ENCODE measurements around the gene NDOR1. TPM values are rescaled to one million over a fixed set of nuclear protein-coding genes. Genes with fewer than 3 reads are reported as not detected.

NDOR1 gene
- total RNA-seq, 1 donor, result 7.9 TPM

Small RNAs within 50 kb of the gene (small RNA-seq; reads per million reads assigned to genes)
- not detected for gene MIR3621

Other genes starting within 250 kb of the NDOR1 start
- gene PTGDS, start 228.2 kb upstream of the NDOR1 start, total RNA-seq, result 0.76 and 2.0 TPM in 2 replicates
- not detected in 2 replicates for gene LCNL1, start 222.7 kb upstream of the NDOR1 start, total RNA-seq
- gene PAXX, start 213.3 kb upstream of the NDOR1 start, total RNA-seq, result 11.0 and 16.8 TPM in 2 replicates
- gene CLIC3, start 209.1 kb upstream of the NDOR1 start, total RNA-seq, result 328 and 397 TPM in 2 replicates
- gene ABCA2, start 177.5 kb upstream of the NDOR1 start, total RNA-seq, result 11.6 and 15.3 TPM in 2 replicates
- gene FUT7, start 173.6 kb upstream of the NDOR1 start, total RNA-seq, result not detected in 2 replicates
- under 0.01 and 0.22 TPM in 2 replicates for gene NPDC1, start 159.5 kb upstream of the NDOR1 start, total RNA-seq
- 0.11 TPM in 1 of 2 replicates, not detected in the other for gene ENTPD2, start 151.6 kb upstream of the NDOR1 start, total RNA-seq
- gene SAPCD2, start 135.1 kb upstream of the NDOR1 start, total RNA-seq, result 2.4 and 5.4 TPM in 2 replicates
- 12.6 and 15.5 TPM in 2 replicates for gene UAP1L1, start 128.2 kb upstream of the NDOR1 start, total RNA-seq
- 70.3 and 93.4 TPM in 2 replicates for gene MAN1B1, start 118.7 kb upstream of the NDOR1 start, total RNA-seq
- 52.1 and 108 TPM in 2 replicates for gene DPP7, start 91.0 kb upstream of the NDOR1 start, total RNA-seq
- gene GRIN1, start 66.5 kb upstream of the NDOR1 start, total RNA-seq, result under 0.01 TPM in 1 of 2 replicates, not detected in the other
- gene LRRC26, start 35.6 kb upstream of the NDOR1 start, total RNA-seq, result not detected in 2 replicates
- not detected in 2 replicates for gene TMEM210, start 33.6 kb upstream of the NDOR1 start, total RNA-seq
- gene ANAPC2, start 17.1 kb upstream of the NDOR1 start, total RNA-seq, result 28.3 and 48.3 TPM in 2 replicates
- 72.2 and 73.2 TPM in 2 replicates for gene SSNA1, start 17.0 kb upstream of the NDOR1 start, total RNA-seq
- 8.4 and 12.2 TPM in 2 replicates for gene TPRN, start 5.0 kb upstream of the NDOR1 start, total RNA-seq
- gene TMEM203, start 52 bp upstream of the NDOR1 start, total RNA-seq, result 34.5 and 35.0 TPM in 2 replicates
- under 0.01 TPM in 1 of 2 replicates, not detected in the other for gene RNF208, start 16.5 kb downstream of the NDOR1 start, total RNA-seq
- gene CYSRT1, start 19.5 kb downstream of the NDOR1 start, total RNA-seq, result 0.39 and 1.1 TPM in 2 replicates
- gene RNF224, start 21.8 kb downstream of the NDOR1 start, total RNA-seq, result 0.76 and 2.0 TPM in 2 replicates
- 0.11 and 0.39 TPM in 2 replicates for gene SLC34A3, start 25.2 kb downstream of the NDOR1 start, total RNA-seq
- gene TUBB4B, start 35.6 kb downstream of the NDOR1 start, total RNA-seq, result 76.2 and 226 TPM in 2 replicates
- not detected in 2 replicates for gene STPG3, start 45.6 kb downstream of the NDOR1 start, total RNA-seq
- 50.3 and 57.0 TPM in 2 replicates for gene NELFB, start 49.6 kb downstream of the NDOR1 start, total RNA-seq
- gene TOR4A, start 72.0 kb downstream of the NDOR1 start, total RNA-seq, result 18.1 and 25.5 TPM in 2 replicates
- not detected in 2 replicates for gene NRARP, start 96.6 kb downstream of the NDOR1 start, total RNA-seq
- 3.6 and 10.6 TPM in 2 replicates for gene EXD3, start 217.5 kb downstream of the NDOR1 start, total RNA-seq
- gene NOXA1, start 217.7 kb downstream of the NDOR1 start, total RNA-seq, result 0.39 and 0.43 TPM in 2 replicates
- not detected in 2 replicates for gene ENTPD8, start 235.7 kb downstream of the NDOR1 start, total RNA-seq